HepG2 (cell line): ENCODE measurements around the gene ESRRG. TPM values are rescaled to one million over a fixed set of nuclear protein-coding genes. Genes with fewer than 3 reads are reported as not detected.

Source experiments
- ATAC-seq: fragments of 200-7000 bp; cut with Tn5 transposase; 3 replicates; pipeline ENCODE4 v1.9.1; 2020; ENCODE audit warnings: mild to moderate bottlenecking, moderate library complexity
- BruUV-seq: library from RNA; stranded (reverse); fragments of 400-500 nt; replicated peaks from 2 replicates; lab custom pipeline; 2021; lab: Mats Ljungman, UMichigan
- CTCF ChIA-PET: fragments of 300-600 bp; formaldehyde crosslinking; extraction: SDS; loops from one replicate; lab custom pipeline; 2021; ENCODE audit warnings: low total read pairs, inconsistent platforms, low intra/inter-chr PET ratio; lab: Yijun Ruan, JAX
- POLR2A ChIA-PET: fragments of 350-600 bp; sonication (Branson Sonifier 250); formaldehyde crosslinking; loops from one replicate; lab custom pipeline; 2020; ENCODE audit warnings: antibody characterized with exemption, inconsistent platforms; lab: Yijun Ruan, JAX
- DNase-seq: peaks from one replicate; pipeline ENCODE4 v3.0.0-alpha.2; 2015; ENCODE audit warnings: low spot score
- FAIRE-seq: peaks from 3 replicates; lab custom pipeline; 2011; peaks lifted over from hg19 to GRCh38; lab: Jason Lieb, UNC
- H2AFZ ChIP-seq: one replicate; pipeline ENCODE4 v1.6.1; 2011; ENCODE audit warnings: low read length, inconsistent platforms
- H3K27ac ChIP-seq: fragments of 300-600 bp; 3 replicates; pipeline ENCODE4 v1.8.0; 2011; ENCODE audit warnings: mixed run types, mild to moderate bottlenecking, mixed read lengths, low read length, inconsistent platforms; ENCODE audit not compliant: insufficient read depth; ENCODE audit errors: extremely low read length
- H3K27me3 ChIP-seq, 2 experiments: fragments of 200-600 bp in 1 of 2; 2 replicates in 1 of 2; 3 replicates in 1 of 2; pipeline versions ENCODE4 v1.6.0 to v1.8.0; 2011; ENCODE audit warnings: low read length in 2 of 2, mild to moderate bottlenecking in 2 of 2, moderate library complexity in 2 of 2, inconsistent platforms in 1 of 2; ENCODE audit not compliant: insufficient read depth in 2 of 2, control insufficient read depth in 1 of 2
- H3K36me3 ChIP-seq, 2 experiments: fragments of 200-600 bp in 1 of 2; replicated peaks in 1 of 2; 2 replicates in 1 of 2; 3 replicates in 1 of 2; pipeline versions ENCODE4 v1.5.1 to v1.8.0; 2011; ENCODE audit warnings: low read length in 2 of 2, inconsistent platforms in 1 of 2; ENCODE audit not compliant: insufficient read depth in 2 of 2, control insufficient read depth in 1 of 2
- H3K4me1 ChIP-seq: 2 replicates; pipeline ENCODE4 v1.5.1; 2012; ENCODE audit warnings: low read length, inconsistent platforms; ENCODE audit not compliant: insufficient read depth
- H3K4me2 ChIP-seq: 2 replicates; pipeline ENCODE4 v1.6.0; 2011; ENCODE audit warnings: low read depth, low read length, inconsistent platforms
- H3K4me3 ChIP-seq, 3 experiments: fragments of 200-600 bp in 1 of 3; sonication (generic), shearing (Covaris generic) in 1 of 3; replicated peaks in 1 of 3; 2 replicates each; pipeline ENCODE4 v1.5.1; 2011 to 2016; ENCODE audit warnings: low read length in 3 of 3, inconsistent platforms in 2 of 3, low read depth in 2 of 3, mild to moderate bottlenecking in 2 of 3, control low read depth in 1 of 3, mixed read lengths in 1 of 3; ENCODE audit not compliant: insufficient read depth in 1 of 3
- H3K79me2 ChIP-seq: one replicate; pipeline ENCODE4 v1.6.1; 2011; ENCODE audit warnings: low read length, inconsistent platforms; ENCODE audit not compliant: insufficient read depth
- H3K9ac ChIP-seq: 2 replicates; pipeline ENCODE4 v1.6.0; 2011; ENCODE audit warnings: mild to moderate bottlenecking, low read depth, low read length, inconsistent platforms; ENCODE audit not compliant: insufficient read depth
- H3K9me3 ChIP-seq: 2 replicates; pipeline ENCODE4 v1.5.1; 2012; ENCODE audit warnings: mild to moderate bottlenecking, low read length
- H4K20me1 ChIP-seq: 2 replicates; pipeline ENCODE4 v1.6.0; 2011; ENCODE audit warnings: inconsistent platforms, mild to moderate bottlenecking, low read length, moderate library complexity; ENCODE audit not compliant: insufficient read depth
- ARHGAP35 ChIP-seq: sonication (generic); formaldehyde crosslinking; IDR thresholded peaks from 2 replicates; pipeline ENCODE4 v1.9.0; 2022; ENCODE audit warnings: mild to moderate bottlenecking, inconsistent platforms, moderate library complexity, missing genetic modification reagents, borderline replicate concordance
- CAMTA2 ChIP-seq: sonication (generic); formaldehyde crosslinking; IDR thresholded peaks from 2 replicates; pipeline ENCODE4 v1.4.0; 2020; ENCODE audit warnings: mild to moderate bottlenecking, missing genetic modification reagents, borderline replicate concordance
- CHD2 ChIP-seq: IDR thresholded peaks from 2 replicates; pipeline ENCODE4 v1.6.1; 2011; ENCODE audit warnings: low read depth, low read length, improper control_type of control experiment
- FLYWCH1 ChIP-seq: sonication (generic); formaldehyde crosslinking; IDR thresholded peaks from 2 replicates; pipeline ENCODE4 v1.8.1; 2023; ENCODE audit warnings: mild to moderate bottlenecking, missing genetic modification reagents
- FOXP1 ChIP-seq, 2 experiments: fragments of 450-650 bp in 1 of 2; IDR thresholded peaks; 2 replicates each; pipeline ENCODE4 v1.6.1; 2017 to 2018; ENCODE audit warnings: antibody characterized with exemption in 1 of 2
- GABPA ChIP-seq, 2 experiments: IDR thresholded peaks; 2 replicates each; pipeline ENCODE4 v1.6.1; 2011 to 2016; ENCODE audit warnings: low read depth in 2 of 2, low read length in 1 of 2, missing biosample characterization in 1 of 2, missing genetic modification characterization in 1 of 2
- MAFF ChIP-seq: IDR thresholded peaks from 2 replicates; pipeline ENCODE4 v1.6.1; 2011; ENCODE audit warnings: low read depth, low read length, improper control_type of control experiment
- NPAS2 ChIP-seq: sonication (generic); formaldehyde crosslinking; IDR thresholded peaks from 2 replicates; pipeline ENCODE4 v1.8.0; 2022; ENCODE audit warnings: mild to moderate bottlenecking, missing genetic modification reagents, borderline replicate concordance
- SIX4 ChIP-seq: sonication (generic); formaldehyde crosslinking; IDR thresholded peaks from 2 replicates; pipeline ENCODE4 v1.4.0; 2020; ENCODE audit warnings: missing genetic modification reagents
- SMYD3 ChIP-seq: sonication (generic); formaldehyde crosslinking; IDR thresholded peaks from 2 replicates; pipeline ENCODE4 v1.8.1; 2023; ENCODE audit warnings: mild to moderate bottlenecking, missing genetic modification reagents
- SPEN ChIP-seq: sonication (generic); formaldehyde crosslinking; IDR thresholded peaks from 2 replicates; pipeline ENCODE4 v1.5.1; 2020; ENCODE audit warnings: low read depth, mild to moderate bottlenecking, missing genetic modification reagents
- ZNF101 ChIP-seq: sonication (generic); formaldehyde crosslinking; IDR thresholded peaks from 2 replicates; pipeline ENCODE4 v1.4.0; 2020; ENCODE audit warnings: mild to moderate bottlenecking, low read depth, missing genetic modification reagents, borderline replicate concordance
- ZNF510 ChIP-seq: sonication (generic); formaldehyde crosslinking; IDR thresholded peaks from 2 replicates; pipeline ENCODE4 v1.4.0; 2020; ENCODE audit warnings: low read depth, mild to moderate bottlenecking, missing genetic modification reagents
- ZNF562 ChIP-seq: sonication (generic); formaldehyde crosslinking; IDR thresholded peaks from 2 replicates; pipeline ENCODE4 v1.8.0; 2022; ENCODE audit warnings: missing genetic modification reagents, borderline replicate concordance
- WGBS: methylation state at CpG from one replicate; pipeline ENCODE4 v1.1.6; 2017; ENCODE audit warnings: low lambda C conversion rate; 5-methylcytosine and 5-hydroxymethylcytosine counted together
- in situ Hi-C: cut with HindIII; loops from 2 replicates; pipeline ENCODE4 v1.10.0; 2017; ENCODE audit warnings: low pct_unique_long_range_greater_than_20kb; ENCODE audit not compliant: extremely low pct_ligation_motif_present
- intact Hi-C: fragments of 100-400 bp; cut with micrococcal nuclease; formaldehyde crosslinking; loops from one replicate; pipeline ENCODE4 v1.10.0; 2022; ENCODE audit not compliant: unreplicated experiment
- polyA plus RNA-seq, 8 experiments: library from polyadenylated mRNA; depleted of rRNA in 3 of 8; stranded (reverse) in 7 of 8; unstranded in 1 of 8; fragments of >200 nt; fragmentation: Illumina TruSeq in 4 of 8; extraction: Trizol in 4 of 8; gene quantifications; 2 replicates each; pipeline versions ENCODE4 v1.2.1 to v1.2.3, GENCODE V29; 2011 to 2016; ENCODE audit warnings: low read depth in 4 of 8, missing spikeins in 1 of 8, mixed read lengths in 1 of 8; ENCODE audit not compliant: insufficient read depth in 1 of 8
- total RNA-seq, 5 experiments: library from RNA; depleted of rRNA; stranded (reverse); fragments of >200 nt; fragmentation: Illumina TruSeq; extraction: Trizol; gene quantifications; 2 replicates each; pipeline ENCODE4 v1.2.3, GENCODE V29; 2016; ENCODE audit warnings: low read depth in 1 of 5
- TF ChIP-seq, protein P1 (sequence below): sonication (generic); formaldehyde crosslinking; conservative IDR thresholded peaks from 2 replicates; pipeline ENCODE4 v1.8.1; 2023; ENCODE audit warnings: missing genetic modification reagents
- TF ChIP-seq, protein P2 (sequence below): sonication (generic); formaldehyde crosslinking; IDR thresholded peaks from 2 replicates; pipeline ENCODE4 v1.8.0; 2022; ENCODE audit warnings: missing genetic modification reagents, mild to moderate bottlenecking, borderline replicate concordance

The ESRRG gene
- total and polyA plus RNA-seq, 2 of the 13 experiments (the other 11 are each of a cell fraction or from before 2014, with no cell fraction given), result not detected

DNA sequence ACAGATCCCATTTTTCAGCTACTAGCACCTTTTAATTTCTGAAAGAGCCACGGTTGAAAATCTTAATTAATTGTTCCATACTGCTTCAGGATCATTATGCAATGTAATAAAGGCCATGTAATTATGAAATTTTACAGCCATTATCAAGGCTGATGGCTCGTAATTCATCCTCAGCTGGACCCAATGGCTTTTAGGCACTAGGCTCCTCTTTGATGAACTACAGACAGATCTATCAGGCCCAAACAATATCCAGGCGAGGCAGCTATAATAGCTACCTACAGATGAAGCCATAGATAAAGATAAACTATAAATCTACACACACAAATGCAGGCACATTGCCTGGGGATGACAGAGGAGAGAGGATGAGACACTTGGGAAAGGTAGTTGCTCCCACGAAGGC is 189.5 kb downstream of the ESRRG start:
- Histone ChIP-seq H3K4me2 (no peak overlapping the region), H3K79me2 (no peaks in the 10 kb centered on the region), H3K4me1 (no peaks in the 10 kb centered on the region), H3K9ac (no peak overlapping the region), H3K27me3 (no peaks in the 10 kb centered on the region), H3K4me3 (no peak overlapping the region), H3K27ac (no peak overlapping the region), H3K36me3 (no peaks in the 10 kb centered on the region), H4K20me1 (no peaks in the 10 kb centered on the region), H3K9me3 (no peaks in the 10 kb centered on the region), H2AFZ (no peak overlapping the region)
- in situ Hi-C loops (no loop called here), intact Hi-C loops (no loop called here)
- WGBS, result 19% methylated on average over 4 of the region's 4 CpGs
- BruUV-seq, result no TSS peak
- ATAC-seq (no peak), DNase-seq (no peak), FAIRE-seq (no peak)
- ChIA-PET CTCF (no interaction called here), POLR2A (no interaction called here)
- TF ChIP-seq CAMTA2 (CRISPR knock-in tag) (no peak), FOXP1 (IDR thresholded peaks at IDR 0.05) (no peak), FOXP1 (CRISPR knock-in tag; IDR thresholded peaks at IDR 0.05) (no peak), SPEN (CRISPR knock-in tag) (no peak), NPAS2 (CRISPR knock-in tag) (no peak), SIX4 (CRISPR knock-in tag) (no peak), GABPA (IDR thresholded peaks at IDR 0.05; ENCODE audit: low read depth, low read length) (no peak), GABPA (CRISPR knock-in tag; IDR thresholded peaks at IDR 0.05; ENCODE audit: low read depth) (no peak), ZNF562 (CRISPR knock-in tag) (no peak), ARHGAP35 (CRISPR knock-in tag) (no peak), CHD2 (no peak), FLYWCH1 (no peak), SMYD3 (CRISPR knock-in tag) (no peak), MAFF (no peak), ZNF510 (CRISPR knock-in tag) (no peak), ZNF101 (CRISPR knock-in tag) (no peak)
- TF ChIP-seq, protein P1, sequence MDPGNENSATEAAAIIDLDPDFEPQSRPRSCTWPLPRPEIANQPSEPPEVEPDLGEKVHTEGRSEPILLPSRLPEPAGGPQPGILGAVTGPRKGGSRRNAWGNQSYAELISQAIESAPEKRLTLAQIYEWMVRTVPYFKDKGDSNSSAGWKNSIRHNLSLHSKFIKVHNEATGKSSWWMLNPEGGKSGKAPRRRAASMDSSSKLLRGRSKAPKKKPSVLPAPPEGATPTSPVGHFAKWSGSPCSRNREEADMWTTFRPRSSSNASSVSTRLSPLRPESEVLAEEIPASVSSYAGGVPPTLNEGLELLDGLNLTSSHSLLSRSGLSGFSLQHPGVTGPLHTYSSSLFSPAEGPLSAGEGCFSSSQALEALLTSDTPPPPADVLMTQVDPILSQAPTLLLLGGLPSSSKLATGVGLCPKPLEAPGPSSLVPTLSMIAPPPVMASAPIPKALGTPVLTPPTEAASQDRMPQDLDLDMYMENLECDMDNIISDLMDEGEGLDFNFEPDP, result no peak
- TF ChIP-seq, protein P2, sequence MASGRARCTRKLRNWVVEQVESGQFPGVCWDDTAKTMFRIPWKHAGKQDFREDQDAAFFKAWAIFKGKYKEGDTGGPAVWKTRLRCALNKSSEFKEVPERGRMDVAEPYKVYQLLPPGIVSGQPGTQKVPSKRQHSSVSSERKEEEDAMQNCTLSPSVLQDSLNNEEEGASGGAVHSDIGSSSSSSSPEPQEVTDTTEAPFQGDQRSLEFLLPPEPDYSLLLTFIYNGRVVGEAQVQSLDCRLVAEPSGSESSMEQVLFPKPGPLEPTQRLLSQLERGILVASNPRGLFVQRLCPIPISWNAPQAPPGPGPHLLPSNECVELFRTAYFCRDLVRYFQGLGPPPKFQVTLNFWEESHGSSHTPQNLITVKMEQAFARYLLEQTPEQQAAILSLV, result no peak
